HG02943 (cell line): ENCODE measurements around the gene HOXC5.

ENCODE experiments used
- ATAC-seq: cut with Tn5 transposase; IDR thresholded peaks from one replicate; pipeline ENCODE4 v1.9.1; 2021; ENCODE audit warnings: mild to moderate bottlenecking, low read depth, moderate library complexity; ENCODE audit not compliant: unreplicated experiment

Gene HOXC5

DNA sequence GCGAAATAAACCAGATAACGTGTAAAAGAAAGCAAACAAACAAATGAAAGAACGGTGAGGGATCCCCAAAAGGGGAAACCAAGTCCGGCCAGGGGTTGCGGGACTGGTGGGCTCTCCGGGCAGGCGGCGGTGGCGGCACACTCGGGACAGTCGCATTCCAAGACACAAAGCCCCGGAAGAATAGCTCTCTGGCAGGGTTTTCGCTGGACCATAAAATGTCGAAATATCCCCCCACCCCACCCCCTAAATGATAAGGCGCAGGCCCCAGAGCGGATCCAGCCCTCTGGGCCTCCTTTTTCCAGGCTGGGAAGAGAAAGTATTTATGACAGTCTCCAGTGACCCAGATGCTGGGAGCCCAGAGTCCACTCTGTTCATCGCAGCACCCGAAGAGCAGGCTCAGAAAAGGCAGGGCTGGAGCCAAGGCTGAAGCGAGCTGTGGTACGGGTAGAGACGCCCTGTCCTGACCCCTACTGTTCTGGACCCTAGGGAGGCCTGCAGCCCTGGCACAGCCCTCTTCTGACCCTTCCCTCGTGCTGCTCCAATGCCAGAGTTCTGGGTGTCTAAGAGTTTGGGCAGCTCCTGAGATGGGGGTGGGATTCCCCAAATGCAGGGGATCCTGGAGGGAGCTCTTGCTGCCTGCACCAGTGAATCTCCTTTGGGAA is 26.2 kb upstream of the HOXC5 start:
- ATAC-seq: no peak

DNA sequence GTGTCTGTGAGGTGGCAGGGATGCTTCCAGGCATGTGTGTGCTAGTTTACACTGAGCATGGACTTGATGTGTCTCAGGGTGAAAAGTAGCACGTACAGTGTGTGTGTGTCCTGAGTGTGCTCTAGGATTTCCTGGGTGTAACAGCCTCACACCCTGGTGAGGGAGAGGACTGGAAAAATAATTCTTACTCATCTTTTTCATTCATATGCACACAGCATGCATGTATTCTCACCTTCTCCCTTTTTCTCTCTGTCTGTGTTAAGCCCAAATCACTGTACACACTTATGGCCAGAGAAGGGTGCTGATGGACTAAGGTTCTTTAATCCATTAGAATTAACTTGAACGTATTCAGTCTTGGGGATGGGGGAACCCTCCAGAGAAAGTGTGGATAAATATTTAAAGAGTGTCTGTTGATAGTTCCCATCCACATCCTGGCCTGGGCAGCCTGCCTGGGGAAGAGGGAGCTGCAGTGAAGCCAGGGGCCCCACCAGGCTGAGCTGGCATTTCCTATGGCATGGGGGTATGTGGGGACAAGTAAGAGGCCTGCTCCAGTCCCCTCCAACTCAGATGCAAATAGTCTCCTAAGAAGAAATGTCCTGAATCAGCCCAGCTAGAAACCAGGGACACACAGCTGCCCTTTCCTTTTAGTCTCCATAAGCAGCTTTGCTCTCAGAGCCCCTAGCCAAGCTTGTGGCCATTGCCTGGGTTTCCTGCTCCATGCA is 25.2 kb upstream of the HOXC5 start:
- no peak for ATAC-seq

DNA sequence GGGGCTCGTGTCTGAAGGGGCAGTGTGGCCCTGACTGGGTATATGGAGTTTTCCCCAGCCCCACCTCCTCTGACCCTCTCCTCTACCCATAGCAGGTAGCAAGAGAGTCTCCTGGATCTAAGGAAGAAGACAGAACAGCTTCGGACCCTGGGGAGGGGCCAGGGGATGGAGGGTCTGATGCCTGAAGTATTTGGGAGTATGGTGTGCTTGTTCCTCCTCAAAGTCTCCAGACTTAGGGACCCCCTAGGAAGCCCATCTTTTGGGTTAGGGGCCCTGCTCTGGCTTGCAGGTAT is 24.6 kb upstream of the HOXC5 start:
- ATAC-seq: no peak

GRCh38 chr12:54009171-54010052 is 23.4 kb upstream of the HOXC5 start:
- no peak for ATAC-seq

DNA sequence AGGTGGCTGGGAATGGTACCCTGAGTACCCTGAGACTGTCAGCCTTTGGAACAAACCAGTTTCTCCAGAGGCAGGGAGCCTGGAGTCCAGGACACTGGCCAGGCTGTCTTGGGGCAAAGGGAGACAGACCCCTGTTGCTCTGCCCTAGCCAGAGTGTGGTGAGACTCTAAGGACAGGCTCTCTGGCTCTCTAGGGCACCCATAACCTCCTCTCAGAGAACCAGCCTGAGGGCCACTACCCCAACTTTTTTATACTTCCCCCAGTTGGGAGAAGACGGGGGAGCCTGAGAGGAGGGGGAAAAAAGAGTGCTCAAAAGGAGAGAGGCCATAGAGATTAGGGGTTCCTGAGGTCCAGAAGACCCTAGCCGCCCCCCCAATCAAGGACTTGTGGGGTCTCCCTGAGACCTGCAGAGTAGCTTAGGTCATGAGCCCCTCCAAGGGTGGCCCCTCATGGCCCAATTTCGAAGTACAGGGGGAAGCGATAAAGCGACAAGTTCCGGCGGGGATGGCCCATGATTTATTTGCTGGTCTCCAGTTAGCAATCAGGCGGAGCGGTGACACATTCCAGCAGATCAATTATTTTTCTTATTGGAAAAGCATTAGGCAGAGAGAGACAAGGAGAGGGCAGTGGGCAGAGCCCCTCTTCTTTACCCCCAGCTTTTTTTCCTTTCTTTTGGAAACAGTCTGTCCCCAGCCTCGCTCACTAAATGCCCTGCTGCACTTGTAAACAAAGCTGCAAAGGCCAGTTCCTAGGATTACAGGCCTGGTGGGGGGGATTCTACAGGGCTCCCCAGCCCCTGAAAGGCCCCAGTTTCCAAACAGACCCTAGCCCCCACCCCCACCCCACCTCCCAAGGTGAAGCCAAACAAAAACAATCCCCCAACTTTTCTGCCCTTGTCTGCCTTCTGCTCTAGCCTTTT is 22.5 kb upstream of the HOXC5 start:
- ATAC-seq: no peak

GRCh38 chr12:54010972-54011664 is 21.7 kb upstream of the HOXC5 start:
- no peak for ATAC-seq

- ATAC-seq: no peak
Measured at GRCh38 chr12:54011665-54012532, 21.0 kb upstream of the HOXC5 start.

DNA sequence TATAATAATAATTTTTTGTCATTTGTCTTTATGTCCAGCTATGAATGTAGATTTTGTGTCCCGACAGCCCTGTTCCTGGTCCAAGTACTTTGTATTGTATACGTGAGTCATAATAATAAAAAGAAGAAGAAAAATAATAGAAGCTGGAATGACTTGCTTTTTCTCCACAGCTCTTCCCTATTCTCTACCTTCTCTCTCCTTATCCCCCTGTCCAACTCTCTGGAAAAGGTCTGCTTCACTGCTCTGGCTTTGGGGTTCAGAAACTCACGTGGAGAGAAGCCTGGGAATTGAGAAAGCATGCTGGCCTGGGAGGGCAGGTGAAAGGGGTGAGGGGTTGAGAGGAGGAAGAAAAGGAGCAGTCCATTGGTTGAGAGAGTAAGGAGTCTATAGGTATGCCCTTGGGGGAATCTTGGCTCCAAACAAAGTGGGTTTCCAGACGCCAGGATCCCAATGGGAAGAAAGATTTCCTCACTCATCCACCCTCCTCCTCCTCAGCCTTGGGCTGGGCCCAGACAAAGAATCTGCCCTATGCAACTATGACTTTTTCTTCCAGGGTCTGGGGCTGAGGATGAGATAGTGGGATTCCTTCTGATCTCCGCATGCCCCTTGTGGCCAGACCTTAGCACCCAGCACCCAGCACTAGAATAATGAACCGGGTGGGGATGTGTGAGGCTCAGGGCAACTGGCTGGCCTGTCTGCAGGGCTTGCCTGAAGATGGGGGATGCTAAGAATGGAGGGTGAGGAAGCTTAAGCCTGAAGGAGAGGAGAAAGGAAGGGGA is 20.0 kb upstream of the HOXC5 start:
- ATAC-seq: no peak

DNA sequence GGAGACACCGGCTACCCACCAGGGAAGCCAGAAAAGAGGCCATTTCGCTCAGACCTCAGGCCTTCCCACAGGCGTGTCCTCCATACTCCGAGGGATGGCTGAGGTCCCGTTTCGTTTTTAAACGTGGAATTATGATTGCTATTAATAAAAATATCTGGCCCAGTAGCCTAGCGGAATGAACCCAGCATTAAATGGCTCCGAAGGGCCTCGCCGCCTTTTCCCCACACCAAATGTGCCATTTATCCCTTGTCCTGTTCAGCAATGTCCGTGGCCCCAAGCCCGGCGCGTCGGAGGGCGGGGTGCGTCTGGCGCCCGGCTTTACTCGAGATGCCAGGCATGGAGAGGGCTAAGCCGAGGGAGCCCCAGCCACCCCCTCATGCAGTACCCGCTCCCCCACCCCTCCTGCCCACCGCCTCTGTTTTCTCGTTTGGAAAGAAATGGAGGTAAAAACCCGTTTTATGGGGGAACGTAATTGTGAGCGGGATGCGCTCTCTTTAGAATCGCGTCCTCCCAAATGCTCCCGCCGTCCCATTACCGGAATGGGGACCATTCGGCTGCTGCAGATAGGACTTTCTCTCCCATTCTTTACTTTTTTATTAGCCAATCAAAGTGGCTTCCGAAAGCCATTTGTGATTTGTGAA is 18.4 kb upstream of the HOXC5 start:
- no peak for ATAC-seq

- ATAC-seq: no peak
Measured at GRCh38 chr12:54015018-54015931, 17.6 kb upstream of the HOXC5 start.

- ATAC-seq: no peak
Measured at GRCh38 chr12:54016051-54016450, 16.8 kb upstream of the HOXC5 start.

- ATAC-seq: no peak
Measured at GRCh38 chr12:54016478-54016964, 16.3 kb upstream of the HOXC5 start.

DNA sequence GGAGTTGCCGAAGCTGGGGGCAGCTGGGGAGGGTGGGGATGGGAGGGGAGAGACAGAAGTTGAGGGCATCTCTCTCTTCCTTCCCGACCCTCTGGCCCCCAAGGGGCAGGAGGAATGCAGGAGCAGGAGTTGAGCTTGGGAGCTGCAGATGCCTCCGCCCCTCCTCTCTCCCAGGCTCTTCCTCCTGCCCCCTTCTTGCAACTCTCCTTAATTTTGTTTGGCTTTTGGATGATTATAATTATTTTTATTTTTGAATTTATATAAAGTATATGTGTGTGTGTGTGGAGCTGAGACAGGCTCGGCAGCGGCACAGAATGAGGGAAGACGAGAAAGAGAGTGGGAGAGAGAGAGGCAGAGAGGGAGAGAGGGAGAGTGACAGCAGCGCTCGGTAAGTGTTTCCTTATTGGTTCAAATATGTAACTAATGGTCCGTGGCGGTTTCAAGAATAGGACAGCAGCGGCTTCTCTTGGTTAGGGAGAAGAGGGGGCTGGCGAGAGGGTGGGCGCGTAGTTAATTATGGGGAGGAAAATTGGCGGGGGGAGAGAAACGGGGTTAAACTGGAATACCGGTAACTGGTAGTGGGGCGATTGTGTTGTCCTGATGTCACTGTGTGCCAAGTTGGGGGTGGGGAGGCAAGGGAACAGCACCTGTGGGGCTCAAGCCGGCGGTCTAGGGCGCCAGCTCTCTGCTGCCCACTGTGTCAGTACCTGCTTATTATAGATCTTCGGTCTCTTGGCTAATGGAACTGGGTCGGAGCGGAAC is 15.6 kb upstream of the HOXC5 start:
- ATAC-seq: peak; percentile 19

DNA sequence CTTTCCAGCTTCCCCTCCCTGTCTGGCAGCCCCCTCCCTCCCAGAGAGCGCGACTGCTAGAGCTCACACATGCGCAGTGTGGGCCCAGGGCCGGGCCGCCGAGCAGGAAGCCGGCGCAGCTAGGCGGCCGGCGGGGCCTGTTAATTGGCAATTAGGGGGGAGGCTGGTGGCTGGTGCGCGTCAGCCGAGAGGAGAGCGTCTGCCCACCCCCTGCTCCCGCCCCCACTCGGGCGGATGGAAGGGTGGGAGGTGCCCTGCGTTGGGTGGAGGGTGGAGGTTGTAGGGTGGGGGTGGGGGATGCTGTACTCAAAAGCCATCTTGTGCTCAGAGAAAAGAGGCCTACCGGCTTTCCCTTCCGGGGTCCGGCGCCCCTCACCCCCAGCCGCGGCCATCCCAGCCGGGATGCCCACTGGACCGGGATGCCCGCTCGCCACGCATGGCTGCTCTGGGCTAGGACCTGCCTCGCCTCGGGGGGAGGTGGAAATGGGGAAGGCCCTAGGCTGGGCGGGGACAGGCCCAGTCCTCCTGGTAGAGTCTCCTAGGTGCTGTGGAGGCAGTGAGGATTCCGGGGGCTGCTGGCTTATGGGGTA is 14.9 kb upstream of the HOXC5 start:
- ATAC-seq: peak; percentile 72

- ATAC-seq: no peak
Measured at GRCh38 chr12:54018468-54018984, 14.3 kb upstream of the HOXC5 start.
